ENCODE results near the gene PRAMEF1. TPM values are rescaled to one million over a fixed set of nuclear protein-coding genes. Genes with fewer than 3 reads are reported as not detected.

The PRAMEF1 gene
- polyA plus RNA-seq, 1 donor (not counting 4 experiments of a cell fraction or from before 2014, with no cell fraction given) = not detected

- dilution Hi-C loops (cut with MboI; ENCODE audit: extremely low pct_ligation_motif_present, low sequenced_read_pairs) = no loop called here
- no peak overlapping the region for H2AFZ ChIP-seq (ENCODE audit: control insufficient read depth, low read length)
- no peaks in the 10 kb centered on the region for H3K4me1 ChIP-seq (ENCODE audit: control insufficient read depth, extremely low read depth, insufficient read depth, low read length)
- H3K27me3 ChIP-seq (ENCODE audit: control insufficient read depth, extremely low read depth, insufficient read depth, low read length) = no peaks in the 10 kb centered on the region
- DNase-seq (ENCODE audit: low read depth, low spot score) (no peak), FAIRE-seq (no peak)
- H3K9ac ChIP-seq (ENCODE audit: control insufficient read depth, extremely low read depth, insufficient read depth, low read length) = no peak overlapping the region
- H3K4me3 ChIP-seq (ENCODE audit: control insufficient read depth in 2 of 3, extremely low read depth in 1 of 3, insufficient read depth in 2 of 3, low read depth in 1 of 3, low read length in 3 of 3) = no peak overlapping the region
- H4K20me1 ChIP-seq (ENCODE audit: control insufficient read depth, extremely low read depth, insufficient read depth, low read length) = no peaks in the 10 kb centered on the region
- H3K9me3 ChIP-seq (ENCODE audit: control insufficient read depth, low read depth, low read length) = no peaks in the 10 kb centered on the region
- no peaks in the 10 kb centered on the region for H3K79me2 ChIP-seq (ENCODE audit: control insufficient read depth, insufficient read depth, low read length)
- H3K27ac ChIP-seq (ENCODE audit: control insufficient read depth, insufficient read depth, low read length) = no peak overlapping the region
- no peak overlapping the region for H3K4me2 ChIP-seq (ENCODE audit: control insufficient read depth, extremely low read depth, insufficient read depth, low read depth, low read length)
- no peaks in the 10 kb centered on the region for H3K9me1 ChIP-seq (ENCODE audit: control insufficient read depth, extremely low read depth, insufficient read depth, low read length)
- H3K36me3 ChIP-seq (ENCODE audit: control insufficient read depth in 2 of 2, extremely low read depth in 1 of 2, insufficient read depth in 2 of 2, low read length in 2 of 2) = no peaks in the 10 kb centered on the region
- TF ChIP-seq EZH2 (IDR thresholded peaks at IDR 0.05; ENCODE audit: low read length) = no peak
Measured at GRCh38 chr1:12769031-12769430, 22.2 kb upstream of the PRAMEF1 start.

DNA sequence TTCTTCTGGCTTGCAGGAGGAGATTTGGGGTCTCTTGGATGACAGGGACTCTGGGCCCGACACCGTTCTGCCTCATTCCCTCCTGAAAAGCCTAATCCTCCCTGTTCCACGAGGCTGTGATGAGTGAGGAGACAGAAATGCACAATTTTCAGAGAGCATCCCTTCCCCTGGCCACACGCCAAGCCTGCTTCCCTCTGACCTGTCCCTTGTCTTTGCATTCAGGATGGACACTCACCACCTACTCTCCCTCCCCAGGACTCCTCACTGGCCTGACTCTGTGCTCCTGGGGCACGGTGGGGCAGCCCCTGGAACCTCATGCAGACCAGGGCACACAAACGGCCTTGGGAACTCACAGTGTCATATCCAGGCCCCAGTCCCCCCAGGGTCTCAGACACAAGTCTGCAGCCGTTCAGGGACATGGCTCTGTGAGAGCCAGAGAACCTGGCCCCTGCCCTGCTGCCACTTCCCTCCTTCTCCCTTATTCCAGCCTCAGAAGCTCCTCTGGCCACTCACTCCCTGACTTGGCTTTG is 21.2 kb upstream of the PRAMEF1 start:
- TF ChIP-seq EZH2 (IDR thresholded peaks at IDR 0.05; ENCODE audit: low read length) (no peak), CTCF (optimal IDR thresholded peaks at IDR 0.05 in 1 of 3, IDR thresholded peaks at IDR 0.05 in 1 of 3, conservative IDR thresholded peaks at IDR 0.05 in 1 of 3; ENCODE audit: extremely low read depth in 1 of 3, insufficient read depth in 2 of 3, low read length in 3 of 3) (no peak)
- no peaks in the 10 kb centered on the region for H3K36me3 ChIP-seq (ENCODE audit: control insufficient read depth in 2 of 2, extremely low read depth in 1 of 2, insufficient read depth in 2 of 2, low read length in 2 of 2)
- H3K9ac ChIP-seq (ENCODE audit: control insufficient read depth, extremely low read depth, insufficient read depth, low read length) = no peak overlapping the region
- no peaks in the 10 kb centered on the region for H4K20me1 ChIP-seq (ENCODE audit: control insufficient read depth, extremely low read depth, insufficient read depth, low read length)
- no peak overlapping the region for H3K4me2 ChIP-seq (ENCODE audit: control insufficient read depth, extremely low read depth, insufficient read depth, low read depth, low read length)
- H3K9me1 ChIP-seq (ENCODE audit: control insufficient read depth, extremely low read depth, insufficient read depth, low read length) = no peaks in the 10 kb centered on the region
- H3K4me1 ChIP-seq (ENCODE audit: control insufficient read depth, extremely low read depth, insufficient read depth, low read length) = no peaks in the 10 kb centered on the region
- no peak overlapping the region for H2AFZ ChIP-seq (ENCODE audit: control insufficient read depth, low read length)
- DNase-seq (ENCODE audit: low read depth, low spot score) (no peak), FAIRE-seq (no peak)
- no peak overlapping the region for H3K4me3 ChIP-seq (ENCODE audit: control insufficient read depth in 2 of 3, extremely low read depth in 1 of 3, insufficient read depth in 2 of 3, low read depth in 1 of 3, low read length in 3 of 3)
- no peaks in the 10 kb centered on the region for H3K27me3 ChIP-seq (ENCODE audit: control insufficient read depth, extremely low read depth, insufficient read depth, low read length)
- H3K9me3 ChIP-seq (ENCODE audit: control insufficient read depth, low read depth, low read length) = no peaks in the 10 kb centered on the region
- no peaks in the 10 kb centered on the region for H3K79me2 ChIP-seq (ENCODE audit: control insufficient read depth, insufficient read depth, low read length)
- no peak overlapping the region for H3K27ac ChIP-seq (ENCODE audit: control insufficient read depth, insufficient read depth, low read length)
- dilution Hi-C loops (cut with MboI; ENCODE audit: extremely low pct_ligation_motif_present, low sequenced_read_pairs) = no loop called here

- Histone ChIP-seq H3K9me3 (ENCODE audit: control insufficient read depth, low read depth, low read length) (no peaks in the 10 kb centered on the region), H3K4me2 (ENCODE audit: control insufficient read depth, extremely low read depth, insufficient read depth, low read depth, low read length) (no peak overlapping the region), H3K4me1 (ENCODE audit: control insufficient read depth, extremely low read depth, insufficient read depth, low read length) (no peaks in the 10 kb centered on the region), H3K4me3 (ENCODE audit: control insufficient read depth in 2 of 3, extremely low read depth in 1 of 3, insufficient read depth in 2 of 3, low read depth in 1 of 3, low read length in 3 of 3) (no peak overlapping the region), H3K79me2 (ENCODE audit: control insufficient read depth, insufficient read depth, low read length) (no peaks in the 10 kb centered on the region), H3K36me3 (ENCODE audit: control insufficient read depth in 2 of 2, extremely low read depth in 1 of 2, insufficient read depth in 2 of 2, low read length in 2 of 2) (no peaks in the 10 kb centered on the region), H4K20me1 (ENCODE audit: control insufficient read depth, extremely low read depth, insufficient read depth, low read length) (no peaks in the 10 kb centered on the region), H3K9ac (ENCODE audit: control insufficient read depth, extremely low read depth, insufficient read depth, low read length) (no peak overlapping the region), H3K27me3 (ENCODE audit: control insufficient read depth, extremely low read depth, insufficient read depth, low read length) (no peaks in the 10 kb centered on the region), H3K9me1 (ENCODE audit: control insufficient read depth, extremely low read depth, insufficient read depth, low read length) (no peaks in the 10 kb centered on the region), H2AFZ (ENCODE audit: control insufficient read depth, low read length) (no peak overlapping the region), H3K27ac (ENCODE audit: control insufficient read depth, insufficient read depth, low read length) (no peak overlapping the region)
- DNase-seq (ENCODE audit: low read depth, low spot score) (no peak), FAIRE-seq (no peak)
- TF ChIP-seq EZH2 (IDR thresholded peaks at IDR 0.05; ENCODE audit: low read length) (no peak), CTCF (optimal IDR thresholded peaks at IDR 0.05 in 1 of 3, IDR thresholded peaks at IDR 0.05 in 1 of 3, conservative IDR thresholded peaks at IDR 0.05 in 1 of 3; ENCODE audit: extremely low read depth in 1 of 3, insufficient read depth in 2 of 3, low read length in 3 of 3) (no peak)
- dilution Hi-C loops (cut with MboI; ENCODE audit: extremely low pct_ligation_motif_present, low sequenced_read_pairs) = no loop called here
Measured at GRCh38 chr1:12770620-12771019, 20.6 kb upstream of the PRAMEF1 start.

Measured in keratinocyte (primary cell).